ENCODE data around the gene LRRK2. TPM values are rescaled to one million over a fixed set of nuclear protein-coding genes. Genes with fewer than 3 reads are reported as not detected.

LRRK2 gene
- total RNA-seq, 1 experiment from 2014 or later = 0.26 TPM

DNA sequence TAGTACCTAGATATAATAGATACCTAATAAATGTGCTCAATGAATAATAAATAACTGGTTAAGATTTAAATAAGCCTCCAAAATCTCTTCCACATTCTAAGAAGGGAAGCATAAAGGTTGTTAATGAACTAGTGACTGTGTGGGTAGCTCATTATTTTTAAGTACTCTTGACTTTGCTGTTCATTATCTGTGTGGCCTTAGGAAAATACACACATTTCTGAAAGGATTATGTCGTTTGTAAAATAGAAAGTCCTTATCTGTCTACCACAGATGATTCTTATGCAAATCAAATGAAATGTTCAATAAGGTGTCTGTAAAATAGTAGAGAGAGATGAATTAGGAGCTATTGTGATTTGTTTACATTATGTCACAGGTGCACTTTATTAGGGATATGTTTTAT lies 119.5 kb downstream of the LRRK2 start:
- TF ChIP-seq, protein P1, sequence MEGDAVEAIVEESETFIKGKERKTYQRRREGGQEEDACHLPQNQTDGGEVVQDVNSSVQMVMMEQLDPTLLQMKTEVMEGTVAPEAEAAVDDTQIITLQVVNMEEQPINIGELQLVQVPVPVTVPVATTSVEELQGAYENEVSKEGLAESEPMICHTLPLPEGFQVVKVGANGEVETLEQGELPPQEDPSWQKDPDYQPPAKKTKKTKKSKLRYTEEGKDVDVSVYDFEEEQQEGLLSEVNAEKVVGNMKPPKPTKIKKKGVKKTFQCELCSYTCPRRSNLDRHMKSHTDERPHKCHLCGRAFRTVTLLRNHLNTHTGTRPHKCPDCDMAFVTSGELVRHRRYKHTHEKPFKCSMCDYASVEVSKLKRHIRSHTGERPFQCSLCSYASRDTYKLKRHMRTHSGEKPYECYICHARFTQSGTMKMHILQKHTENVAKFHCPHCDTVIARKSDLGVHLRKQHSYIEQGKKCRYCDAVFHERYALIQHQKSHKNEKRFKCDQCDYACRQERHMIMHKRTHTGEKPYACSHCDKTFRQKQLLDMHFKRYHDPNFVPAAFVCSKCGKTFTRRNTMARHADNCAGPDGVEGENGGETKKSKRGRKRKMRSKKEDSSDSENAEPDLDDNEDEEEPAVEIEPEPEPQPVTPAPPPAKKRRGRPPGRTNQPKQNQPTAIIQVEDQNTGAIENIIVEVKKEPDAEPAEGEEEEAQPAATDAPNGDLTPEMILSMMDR (conservative IDR thresholded peaks at IDR 0.05) = no peak
- no peak for TF ChIP-seq EZH2 (IDR thresholded peaks at IDR 0.05; ENCODE audit: low read depth)
- Histone ChIP-seq H3K27ac (no peak overlapping the region), H3K27me3 (ENCODE audit: insufficient read depth, low read depth) (no peaks in the 10 kb centered on the region), H3K4me2 (no peak overlapping the region), H3K4me3 (no peak overlapping the region), H3K79me2 (ENCODE audit: low read depth) (no peaks in the 10 kb centered on the region), H2AFZ (no peak overlapping the region), H4K20me1 (ENCODE audit: insufficient read depth) (no peaks in the 10 kb centered on the region), H3K36me3 (ENCODE audit: low read depth) (no peaks in the 10 kb centered on the region), H3K4me1 (replicated peaks; ENCODE audit: insufficient read depth) (no peaks in the 10 kb centered on the region), H3F3A (ENCODE audit: insufficient read depth, low read depth) (no peaks in the 10 kb centered on the region), H3K9me3 (ENCODE audit: insufficient read depth, low read depth) (no peaks in the 10 kb centered on the region), H3K9me2 (ENCODE audit: insufficient read depth) (no peaks in the 10 kb centered on the region)
- CTCF ChIA-PET = no interaction called here
- intact Hi-C loops (cut with micrococcal nuclease; ENCODE audit: unreplicated experiment) = no loop called here
- DNase-seq = no peak
- no TSS peak for BruUV-seq (replicated peaks)
- POLR2A ChIA-PET (ENCODE audit: unreplicated experiment) = no interaction called here

DNA sequence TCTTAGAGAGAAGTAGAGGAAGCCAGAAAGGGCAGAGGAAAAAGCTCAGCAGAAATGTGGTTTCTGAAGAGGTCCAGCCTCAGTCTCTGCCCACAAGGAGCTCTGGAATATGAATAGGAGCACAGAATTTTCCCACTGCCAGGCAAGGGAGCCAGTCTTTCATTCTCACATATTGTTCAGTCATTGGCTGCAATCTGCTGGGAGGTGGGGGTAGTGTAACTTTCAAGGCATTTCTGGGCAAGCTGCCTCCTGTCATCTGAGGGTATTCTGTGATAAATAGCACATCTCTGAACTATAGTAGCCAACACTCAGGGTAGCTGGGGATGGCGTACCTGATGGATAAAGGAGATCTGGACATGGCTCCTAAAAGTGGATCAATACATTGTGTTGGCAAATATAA lies 127.2 kb downstream of the LRRK2 start:
- no peaks in the 10 kb centered on the region for H4K20me1 ChIP-seq (ENCODE audit: insufficient read depth)
- no peaks in the 10 kb centered on the region for H3K9me3 ChIP-seq (ENCODE audit: insufficient read depth, low read depth)
- no peak overlapping the region for H3K27ac ChIP-seq
- no peak for DNase-seq
- intact Hi-C loops (cut with micrococcal nuclease; ENCODE audit: unreplicated experiment) = no loop called here
- CTCF ChIA-PET = no interaction called here
- TF ChIP-seq, protein P1 (conservative IDR thresholded peaks at IDR 0.05) = no peak
- TF ChIP-seq EZH2 (IDR thresholded peaks at IDR 0.05; ENCODE audit: low read depth) = no peak
- H3K36me3 ChIP-seq (ENCODE audit: low read depth) = no peaks in the 10 kb centered on the region
- no peak overlapping the region for H3K4me3 ChIP-seq
- H3K4me1 ChIP-seq (replicated peaks; ENCODE audit: insufficient read depth) = no peaks in the 10 kb centered on the region
- H3F3A ChIP-seq (ENCODE audit: insufficient read depth, low read depth) = no peaks in the 10 kb centered on the region
- H2AFZ ChIP-seq = no peak overlapping the region
- no peaks in the 10 kb centered on the region for H3K27me3 ChIP-seq (ENCODE audit: insufficient read depth, low read depth)
- no peak overlapping the region for H3K4me2 ChIP-seq
- no TSS peak for BruUV-seq (replicated peaks)
- no peaks in the 10 kb centered on the region for H3K79me2 ChIP-seq (ENCODE audit: low read depth)
- POLR2A ChIA-PET (ENCODE audit: unreplicated experiment) = interaction anchor here (0.6 kb wide), 1 partner anchor 15 kb away, joined by 3 read pairs; no protein-coding TSS in a partner anchor
- no peaks in the 10 kb centered on the region for H3K9me2 ChIP-seq (ENCODE audit: insufficient read depth)

DNA sequence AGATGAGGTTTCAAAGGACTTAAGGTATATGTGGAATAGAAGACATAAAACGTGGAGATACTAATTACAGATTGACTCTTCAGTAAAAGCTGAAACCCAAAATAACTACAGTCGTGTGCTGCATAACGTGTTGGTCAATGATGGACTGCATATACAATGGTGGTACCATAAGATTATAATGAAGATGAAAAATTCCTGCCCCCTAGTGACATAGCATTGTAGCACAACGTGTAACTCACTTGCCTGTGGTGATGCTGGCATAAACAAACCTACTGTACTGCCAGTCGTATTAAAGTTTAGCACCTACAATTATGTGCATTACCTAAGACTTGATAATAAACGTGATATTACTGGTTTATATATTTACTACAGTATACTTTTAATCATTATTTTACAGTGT lies 150.3 kb downstream of the LRRK2 start:
- TF ChIP-seq EZH2 (IDR thresholded peaks at IDR 0.05; ENCODE audit: low read depth) = no peak
- TF ChIP-seq, protein P1 (conservative IDR thresholded peaks at IDR 0.05) = no peak; the same call in 1 of the 2 replicates
- Histone ChIP-seq H3K9me3 (ENCODE audit: insufficient read depth, low read depth) (no peaks in the 10 kb centered on the region), H3K4me1 (replicated peaks; ENCODE audit: insufficient read depth) (no peaks in the 10 kb centered on the region), H3K4me2 (no peak overlapping the region), H3K9me2 (ENCODE audit: insufficient read depth) (no peaks in the 10 kb centered on the region), H3K27me3 (ENCODE audit: insufficient read depth, low read depth) (no peaks in the 10 kb centered on the region), H4K20me1 (ENCODE audit: insufficient read depth) (no peaks in the 10 kb centered on the region), H2AFZ (no peak overlapping the region), H3K36me3 (ENCODE audit: low read depth) (no peaks in the 10 kb centered on the region), H3K79me2 (ENCODE audit: low read depth) (no peaks in the 10 kb centered on the region), H3F3A (ENCODE audit: insufficient read depth, low read depth) (no peaks in the 10 kb centered on the region), H3K27ac (no peak overlapping the region), H3K4me3 (no peak overlapping the region)
- no peak for DNase-seq
- BruUV-seq (replicated peaks) = no TSS peak
- ChIA-PET CTCF (no interaction called here), POLR2A (ENCODE audit: unreplicated experiment) (no interaction called here)
- intact Hi-C loops (cut with micrococcal nuclease; ENCODE audit: unreplicated experiment) = no loop called here
